NT2/D1 (cell line): ENCODE measurements around the gene ITGB5.

ENCODE experiments used
- DNase-seq: peaks from one replicate; pipeline ENCODE4 v3.0.0-alpha.2; 2011; ENCODE audit warnings: low read depth, low spot score
- H3K27me3 ChIP-seq: 2 replicates; pipeline ENCODE4 v1.6.0; 2011; ENCODE audit warnings: mild to moderate bottlenecking; ENCODE audit not compliant: insufficient read length, insufficient read depth
- H3K36me3 ChIP-seq: 2 replicates; pipeline ENCODE4 v1.6.1; 2011; ENCODE audit warnings: mild to moderate bottlenecking, low read length, mixed read lengths; ENCODE audit not compliant: insufficient read depth, insufficient read length
- H3K4me1 ChIP-seq: 2 replicates; pipeline ENCODE4 v1.5.1; 2011; ENCODE audit not compliant: insufficient read depth, insufficient read length
- H3K4me3 ChIP-seq: 2 replicates; pipeline ENCODE4 v1.5.1; 2011; ENCODE audit warnings: low read depth; ENCODE audit not compliant: insufficient read length
- H3K9ac ChIP-seq: 2 replicates; pipeline ENCODE4 v1.6.0; 2011; ENCODE audit warnings: low read depth; ENCODE audit not compliant: insufficient read length
- H3K9me3 ChIP-seq: 2 replicates; pipeline ENCODE4 v1.5.1; 2011; ENCODE audit warnings: mild to moderate bottlenecking, low read length; ENCODE audit not compliant: insufficient read depth
- SUZ12 ChIP-seq: IDR thresholded peaks from 2 replicates; pipeline ENCODE4 v1.6.1; 2011; ENCODE audit not compliant: insufficient read length, insufficient read depth; ENCODE audit errors: extremely low read depth
- YY1 ChIP-seq: IDR thresholded peaks from 2 replicates; pipeline ENCODE4 v1.6.1; 2011; ENCODE audit not compliant: insufficient read length, insufficient read depth
- ZNF274 ChIP-seq: IDR thresholded peaks from 2 replicates; pipeline ENCODE4 v1.6.1; 2011; ENCODE audit warnings: mild to moderate bottlenecking, low read depth, low read length

ITGB5 gene

DNA sequence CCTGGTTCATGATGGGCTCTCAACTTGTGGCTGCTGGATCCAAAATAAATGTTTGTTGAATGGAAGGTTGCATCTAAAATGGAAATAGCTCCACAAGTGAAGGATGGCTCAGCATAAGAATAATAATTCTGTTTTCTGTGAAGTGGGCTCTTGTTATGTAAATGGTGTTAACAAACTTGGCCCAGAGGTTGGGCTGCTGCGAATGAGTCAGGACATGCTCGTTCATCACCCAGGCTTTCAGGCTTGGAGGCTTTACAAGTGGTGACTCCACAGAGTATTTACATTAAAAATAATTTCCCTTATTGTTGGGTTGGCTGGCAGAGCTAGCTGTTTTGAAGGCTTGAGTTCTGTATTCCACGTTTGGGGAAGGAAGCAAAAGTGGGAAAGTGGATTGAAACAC lies 60.5 kb downstream of the ITGB5 start:
- H3K4me1 ChIP-seq, result peaks cover 4% of the 10 kb centered on the region
- DNase-seq, result peak; percentile 64

DNA sequence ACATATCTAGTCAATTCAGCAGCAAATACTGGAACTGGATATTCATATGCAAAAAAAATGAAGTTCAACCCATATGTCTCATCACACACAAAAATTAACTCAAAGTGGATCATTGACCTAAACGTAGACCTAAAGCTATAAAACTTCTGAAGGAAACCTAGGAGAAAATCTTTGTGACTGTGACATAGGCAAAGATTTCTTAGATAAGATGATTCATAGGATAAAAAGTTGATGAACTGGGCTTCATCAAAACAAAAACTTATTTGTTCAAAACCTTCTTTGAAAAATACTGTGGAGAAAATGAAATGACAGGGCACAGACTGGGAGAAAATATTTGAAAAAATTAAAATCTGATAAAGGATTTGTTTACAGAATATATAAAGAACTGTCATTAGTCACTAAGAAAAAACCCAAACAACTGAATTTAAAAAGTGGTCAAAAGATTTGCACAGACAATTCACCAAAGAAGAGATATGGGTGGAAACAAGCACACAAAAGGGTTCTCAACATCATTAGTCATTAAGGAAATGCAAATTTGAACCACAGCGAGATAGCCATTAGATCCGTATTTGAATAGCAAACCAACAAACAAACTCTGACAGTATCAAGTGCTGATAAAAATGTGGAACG lies 62.8 kb downstream of the ITGB5 start:
- no peak overlapping the region for H3K4me3 ChIP-seq
- H3K9me3 ChIP-seq, result peaks cover 6% of the 10 kb centered on the region; the same call in 1 of the 2 replicates
- H3K9ac ChIP-seq, result no peak overlapping the region
- no peak for DNase-seq
- TF ChIP-seq YY1, result no peak
- no peaks in the 10 kb centered on the region for H3K27me3 ChIP-seq
- peaks cover 3% of the 10 kb centered on the region for H3K4me1 ChIP-seq
- H3K36me3 ChIP-seq, result peaks cover 38% of the 10 kb centered on the region

More for the DNA sequence above, 60.5 kb downstream of the ITGB5 start:
- peaks cover 6% of the 10 kb centered on the region; the same call in 1 of the 2 replicates for H3K9me3 ChIP-seq
- peaks cover 32% of the 10 kb centered on the region for H3K36me3 ChIP-seq
- H3K9ac ChIP-seq, result no peak overlapping the region
- H3K4me3 ChIP-seq, result no peak overlapping the region
- H3K27me3 ChIP-seq, result no peaks in the 10 kb centered on the region
- TF ChIP-seq ZNF274 (no peak), SUZ12 (no peak), YY1 (no peak)

DNA sequence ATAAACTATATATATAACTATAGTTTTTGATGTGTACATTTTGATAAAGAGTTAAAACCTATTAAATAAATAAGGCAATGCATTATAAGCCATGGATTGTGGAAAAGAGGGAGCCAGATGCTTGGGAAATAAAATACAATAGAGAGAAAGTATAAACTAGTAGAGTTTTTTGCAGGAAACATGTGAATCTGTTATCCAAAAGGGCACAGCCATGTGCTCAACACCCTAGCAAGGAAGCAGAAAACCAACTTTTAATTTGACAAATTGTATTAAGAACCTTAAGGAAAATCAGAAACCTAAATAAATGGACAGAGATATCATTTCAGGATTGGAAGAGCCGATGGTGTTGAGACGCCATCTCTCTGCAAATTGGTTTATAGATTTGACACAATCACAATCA lies 63.5 kb downstream of the ITGB5 start:
- H3K36me3 ChIP-seq, result peaks cover 43% of the 10 kb centered on the region
- no peak for DNase-seq
- TF ChIP-seq YY1 (no peak), ZNF274 (no peak), SUZ12 (no peak)

DNA sequence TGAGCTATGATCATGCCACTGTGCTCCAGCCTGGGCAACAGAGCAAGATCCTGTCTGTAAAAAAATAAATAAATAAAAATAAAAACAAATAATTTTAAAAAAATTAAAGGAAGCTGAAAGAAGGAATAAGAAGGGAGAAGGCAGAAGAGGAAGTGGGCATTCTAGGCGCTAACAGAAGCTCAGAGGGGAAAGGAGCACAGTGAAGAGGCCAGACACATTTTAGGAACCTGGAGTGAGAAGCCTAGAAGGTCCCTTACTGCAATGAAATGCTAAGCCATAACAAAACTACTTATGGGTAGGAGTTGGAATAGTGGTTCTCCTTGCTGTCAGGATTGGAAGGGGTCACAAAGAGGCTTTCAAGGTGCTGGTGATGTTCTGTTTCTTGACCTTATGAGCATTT lies 64.0 kb downstream of the ITGB5 start:
- Histone ChIP-seq H3K27me3 (no peaks in the 10 kb centered on the region), H3K9me3 (peaks cover 6% of the 10 kb centered on the region; the same call in 1 of the 2 replicates), H3K36me3 (peaks cover 45% of the 10 kb centered on the region), H3K4me3 (no peak overlapping the region), H3K9ac (no peak overlapping the region), H3K4me1 (no peaks in the 10 kb centered on the region)
- TF ChIP-seq YY1 (no peak), ZNF274 (no peak), SUZ12 (no peak)
- no peak for DNase-seq

More for the DNA sequence above, 63.5 kb downstream of the ITGB5 start:
- H3K9me3 ChIP-seq, result peaks cover 6% of the 10 kb centered on the region; the same call in 1 of the 2 replicates
- no peaks in the 10 kb centered on the region for H3K4me1 ChIP-seq
- H3K27me3 ChIP-seq, result no peaks in the 10 kb centered on the region
- H3K9ac ChIP-seq, result no peak overlapping the region
- no peak overlapping the region for H3K4me3 ChIP-seq

DNA sequence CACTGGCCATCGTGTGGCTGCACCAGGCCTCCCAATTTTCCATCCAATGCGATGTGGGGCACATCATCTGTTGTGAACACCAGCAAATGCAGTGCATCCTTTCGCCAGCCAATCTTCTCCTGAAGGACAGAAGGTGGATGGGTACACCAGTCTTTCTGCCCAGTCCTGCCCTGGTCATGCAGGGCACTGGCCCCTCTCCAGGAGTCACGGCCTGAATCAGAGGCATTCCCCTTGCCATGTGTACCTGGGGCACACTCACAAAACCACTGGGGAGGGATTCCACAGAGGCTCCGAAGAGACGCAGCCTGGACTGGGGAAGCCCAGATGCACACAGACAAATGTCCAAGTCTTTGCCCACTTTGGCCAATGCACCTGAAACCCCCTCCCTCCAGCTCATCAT lies 65.8 kb downstream of the ITGB5 start:
- H3K4me3 ChIP-seq, result no peak overlapping the region
- no peaks in the 10 kb centered on the region for H3K4me1 ChIP-seq
- no peak for DNase-seq
- H3K27me3 ChIP-seq, result no peaks in the 10 kb centered on the region
- H3K9ac ChIP-seq, result no peak overlapping the region
- peaks cover 63% of the 10 kb centered on the region for H3K36me3 ChIP-seq
- H3K9me3 ChIP-seq, result peaks cover 6% of the 10 kb centered on the region; the same call in 1 of the 2 replicates
- TF ChIP-seq YY1, result no peak
- no peak for TF ChIP-seq ZNF274
- TF ChIP-seq SUZ12, result no peak

DNA sequence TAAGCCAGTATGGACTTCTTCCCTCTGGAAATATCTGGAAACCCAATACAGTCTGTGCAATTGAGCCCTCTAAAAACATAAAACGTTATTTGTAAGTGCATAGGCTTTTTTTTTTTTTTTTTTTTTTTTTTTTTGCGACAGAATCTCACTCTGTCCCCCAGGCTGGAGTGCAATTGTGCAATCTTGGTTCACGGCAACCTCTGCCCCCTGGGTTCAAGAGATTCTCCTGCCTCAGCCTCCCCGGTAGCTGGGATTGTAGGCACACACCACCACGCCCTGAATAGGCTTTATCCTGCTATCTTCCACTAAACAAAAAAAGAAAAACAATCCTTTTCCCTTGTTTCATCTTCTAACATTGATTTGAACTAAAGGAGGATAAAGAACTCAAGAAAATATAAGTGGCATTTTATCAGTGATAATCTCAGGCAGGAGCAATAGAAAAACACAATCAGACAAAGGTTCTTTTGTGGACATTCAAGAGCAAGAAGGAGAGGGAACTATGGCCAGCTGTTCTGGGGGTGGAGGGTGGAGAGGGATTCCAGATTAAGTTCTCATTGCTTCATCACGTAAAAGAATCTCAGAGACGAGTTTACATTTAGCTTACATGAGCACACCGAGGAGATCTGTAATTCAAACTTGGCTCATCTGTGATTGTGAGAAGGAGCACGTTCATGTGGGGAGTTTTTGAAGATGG lies 68.6 kb downstream of the ITGB5 start:
- Histone ChIP-seq H3K9me3 (no peaks in the 10 kb centered on the region), H3K27me3 (no peaks in the 10 kb centered on the region), H3K36me3 (peaks cover 80% of the 10 kb centered on the region), H3K9ac (no peak overlapping the region), H3K4me3 (no peak overlapping the region), H3K4me1 (no peaks in the 10 kb centered on the region)
- no peak for DNase-seq
- TF ChIP-seq ZNF274 (no peak), YY1 (no peak), SUZ12 (no peak)

DNA sequence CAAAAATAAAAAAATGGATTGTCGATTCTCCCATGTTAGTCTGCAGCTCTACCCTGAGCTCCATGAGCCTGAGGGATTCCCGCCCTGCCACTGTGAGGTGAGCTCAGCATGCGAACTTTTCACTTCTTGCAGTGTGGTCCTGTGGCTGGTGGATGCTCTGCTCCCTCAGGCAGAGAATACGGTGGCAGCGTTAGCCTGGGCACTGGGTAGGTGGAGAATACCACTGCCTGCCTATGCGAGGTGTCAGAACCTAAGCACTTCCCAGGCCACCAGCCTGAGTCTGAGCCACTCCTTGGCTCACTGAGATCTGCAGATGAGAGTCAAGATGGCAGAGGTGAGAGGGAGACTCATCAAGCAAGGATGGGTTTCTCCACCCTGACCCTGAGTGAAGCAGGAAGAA lies 70.1 kb downstream of the ITGB5 start:
- no peaks in the 10 kb centered on the region for H3K9me3 ChIP-seq
- no peak overlapping the region for H3K4me3 ChIP-seq
- TF ChIP-seq ZNF274 (no peak), YY1 (no peak), SUZ12 (no peak)
- no peaks in the 10 kb centered on the region for H3K27me3 ChIP-seq
- peaks cover 87% of the 10 kb centered on the region for H3K36me3 ChIP-seq
- no peak for DNase-seq
- H3K9ac ChIP-seq, result no peak overlapping the region
- H3K4me1 ChIP-seq, result no peaks in the 10 kb centered on the region
